CD4-positive, alpha-beta T cell (primary cell): ENCODE measurements around the gene CASR. TPM values are rescaled to one million over a fixed set of nuclear protein-coding genes. Genes with fewer than 3 reads are reported as not detected.

Source experiments
- ATAC-seq: fragments of 200-7000 bp; cut with Tn5 transposase; one replicate; pipeline ENCODE4 v1.10.0; 2022; ENCODE audit warnings: mild to moderate bottlenecking; ENCODE audit not compliant: poor library complexity
- CTCF ChIA-PET: fragments of 350-600 bp; sonication (Branson Sonifier 250); formaldehyde crosslinking; loops from one replicate; lab custom pipeline; 2021; ENCODE audit warnings: antibody characterized with exemption, inconsistent platforms; lab: Charles Lee
- POLR2A ChIA-PET: fragments of 350-600 bp; sonication (Branson Sonifier 250); formaldehyde crosslinking; loops from one replicate; lab custom pipeline; 2021; ENCODE audit warnings: antibody characterized with exemption, inconsistent platforms; lab: Charles Lee
- DNase-seq, 14 experiments: peaks; one replicate each; pipeline ENCODE4 v3.0.0-alpha.2; 2013 to 2020; ENCODE audit warnings: mixed read lengths in 2 of 14
- H3K27ac ChIP-seq, 2 donors: one replicate each; pipeline versions ENCODE4 v1.5.1 to v1.7.0; 2013; ENCODE audit warnings: low read length in 2 of 2, low read depth in 1 of 2, mild to moderate bottlenecking in 1 of 2
- H3K27me3 ChIP-seq, 2 experiments: 1 replicate in 1 of 2; 2 replicates in 1 of 2; pipeline versions ENCODE4 v1.6.1 to v1.7.0; 2013; ENCODE audit warnings: low read length in 2 of 2, control low read depth in 1 of 2, mild to moderate bottlenecking in 1 of 2, moderate library complexity in 1 of 2; ENCODE audit not compliant: insufficient read depth in 2 of 2, control insufficient read depth in 1 of 2
- H3K36me3 ChIP-seq: one replicate; pipeline ENCODE4 v1.6.1; 2013; ENCODE audit warnings: low read length, control low read depth; ENCODE audit not compliant: insufficient read depth
- H3K4me1 ChIP-seq: one replicate; pipeline ENCODE4 v1.6.1; 2013; ENCODE audit warnings: low read length, control low read depth; ENCODE audit not compliant: insufficient read depth
- H3K4me3 ChIP-seq: one replicate; pipeline ENCODE4 v1.5.1; 2013; ENCODE audit warnings: mild to moderate bottlenecking, low read length, moderate library complexity
- H3K9me3 ChIP-seq, 2 experiments: 1 replicate in 1 of 2; 2 replicates in 1 of 2; pipeline versions ENCODE4 v1.6.1 to v1.7.0; 2013; ENCODE audit warnings: low read length in 2 of 2, mild to moderate bottlenecking in 2 of 2, control low read depth in 1 of 2, moderate library complexity in 1 of 2; ENCODE audit not compliant: control insufficient read depth in 1 of 2, insufficient read depth in 1 of 2
- H3K27ac Mint-ChIP-seq: one replicate; pipeline ENCODE4 v1.8.0; 2020; ENCODE audit warnings: mixed read lengths
- H3K27me3 Mint-ChIP-seq: one replicate; pipeline ENCODE4 v1.8.0; 2021; ENCODE audit warnings: mixed read lengths
- H3K36me3 Mint-ChIP-seq: one replicate; pipeline ENCODE4 v1.8.0; 2021; ENCODE audit warnings: low read depth, mixed read lengths
- H3K4me1 Mint-ChIP-seq: one replicate; pipeline ENCODE4 v1.8.0; 2021; ENCODE audit warnings: low read depth, mixed read lengths
- H3K4me3 Mint-ChIP-seq: one replicate; pipeline ENCODE4 v1.8.0; 2020; ENCODE audit warnings: mild to moderate bottlenecking, mixed read lengths
- H3K9me3 Mint-ChIP-seq: one replicate; pipeline ENCODE4 v1.8.0; 2020; ENCODE audit warnings: mixed read lengths
- CTCF ChIP-seq: fragments of 200-600 bp; IDR thresholded peaks from one replicate; pipeline ENCODE4 v1.8.0; 2022; ENCODE audit warnings: antibody characterized with exemption, mild to moderate bottlenecking
- intact Hi-C, 2 experiments: fragments of 100-400 bp; cut with DNase I in 1 of 2; cut with micrococcal nuclease in 1 of 2; formaldehyde crosslinking; loops; one replicate each; pipeline versions ENCODE4 v1.15.1 to v1.9.0; 2023 to 2025; cut with DNase I, micrococcal nuclease
- total RNA-seq, 174 experiments: library from RNA in 2 of 174; stranded (reverse) in 2 of 174; gene quantifications; one replicate each; pipeline ENCODE4 v1.2.3 and lab custom pipeline; 2021 to 2026

The CASR gene
- total RNA-seq, 2 experiments from 2014 or later = 0.03 TPM

- TF ChIP-seq CTCF = no peak
- CTCF ChIA-PET = no interaction called here
- Mint-ChIP-seq H3K27ac (no peak overlapping the region), H3K4me3 (no peak overlapping the region), H3K27me3 (no peaks in the 10 kb centered on the region), H3K36me3 (no peaks in the 10 kb centered on the region), H3K4me1 (no peaks in the 10 kb centered on the region), H3K9me3 (no peaks in the 10 kb centered on the region)
- Histone ChIP-seq H3K27ac (no peak overlapping the region), H3K27me3 (no peaks in the 10 kb centered on the region), H3K9me3 (no peaks in the 10 kb centered on the region), H3K4me3 (no peak overlapping the region), H3K4me1 (peaks cover 2% of the 10 kb centered on the region), H3K36me3 (no peaks in the 10 kb centered on the region)
- intact Hi-C loops = no loop called here
- POLR2A ChIA-PET = interaction anchor here (1.1 kb wide), 1 partner anchor 15 kb away, joined by 3 read pairs; no protein-coding TSS in a partner anchor
- DNase-seq (no peak), ATAC-seq (no peak)
These were observed 123.7 kb downstream of the CASR start for GRCh38 chr3:122307094-122307687.

- intact Hi-C loops = no loop called here
- CTCF ChIA-PET = no interaction called here
- ATAC-seq = no peak
These were observed 124.5 kb downstream of the CASR start for GRCh38 chr3:122307976-122308375.

GRCh38 chr3:122310361-122310760 lies 126.9 kb downstream of the CASR start:
- H3K4me1 ChIP-seq = peaks cover 11% of the 10 kb centered on the region
- no peaks in the 10 kb centered on the region for H3K9me3 Mint-ChIP-seq
- no peaks in the 10 kb centered on the region for H3K9me3 ChIP-seq
- no peaks in the 10 kb centered on the region for H3K36me3 Mint-ChIP-seq
- no peak overlapping the region for H3K27ac Mint-ChIP-seq
- ChIA-PET POLR2A (no interaction called here), CTCF (no interaction called here)
- no peaks in the 10 kb centered on the region for H3K27me3 ChIP-seq
- no peak overlapping the region for H3K4me3 ChIP-seq
- no peaks in the 10 kb centered on the region for H3K27me3 Mint-ChIP-seq
- ATAC-seq (no peak), DNase-seq (no peak)
- H3K4me3 Mint-ChIP-seq = no peak overlapping the region
- intact Hi-C loops = no loop called here
- no peak for TF ChIP-seq CTCF
- H3K27ac ChIP-seq = no peak overlapping the region
- peaks cover 7% of the 10 kb centered on the region for H3K4me1 Mint-ChIP-seq
- no peaks in the 10 kb centered on the region for H3K36me3 ChIP-seq

More at GRCh38 chr3:122307976-122308375, 124.5 kb downstream of the CASR start:
- Mint-ChIP-seq H3K4me1 (peaks cover 3% of the 10 kb centered on the region), H3K36me3 (no peaks in the 10 kb centered on the region), H3K4me3 (no peak overlapping the region), H3K27ac (no peak overlapping the region), H3K27me3 (no peaks in the 10 kb centered on the region), H3K9me3 (no peaks in the 10 kb centered on the region)
- Histone ChIP-seq H3K9me3 (no peaks in the 10 kb centered on the region), H3K4me3 (no peak overlapping the region), H3K4me1 (peaks cover 8% of the 10 kb centered on the region), H3K27me3 (no peaks in the 10 kb centered on the region), H3K36me3 (no peaks in the 10 kb centered on the region), H3K27ac (no peak overlapping the region)
- no peak for TF ChIP-seq CTCF
- POLR2A ChIA-PET = interaction anchor here (1.1 kb wide), 1 partner anchor 15 kb away, joined by 3 read pairs; no protein-coding TSS in a partner anchor
- DNase-seq = no peak
